ENCODE data around the gene PCBP2. TPM values are rescaled to one million over a fixed set of nuclear protein-coding genes. Genes with fewer than 3 reads are reported as not detected.

Gene PCBP2
- total RNA-seq, 2 donors from 2014 or later = 763 to 862 TPM

DNA sequence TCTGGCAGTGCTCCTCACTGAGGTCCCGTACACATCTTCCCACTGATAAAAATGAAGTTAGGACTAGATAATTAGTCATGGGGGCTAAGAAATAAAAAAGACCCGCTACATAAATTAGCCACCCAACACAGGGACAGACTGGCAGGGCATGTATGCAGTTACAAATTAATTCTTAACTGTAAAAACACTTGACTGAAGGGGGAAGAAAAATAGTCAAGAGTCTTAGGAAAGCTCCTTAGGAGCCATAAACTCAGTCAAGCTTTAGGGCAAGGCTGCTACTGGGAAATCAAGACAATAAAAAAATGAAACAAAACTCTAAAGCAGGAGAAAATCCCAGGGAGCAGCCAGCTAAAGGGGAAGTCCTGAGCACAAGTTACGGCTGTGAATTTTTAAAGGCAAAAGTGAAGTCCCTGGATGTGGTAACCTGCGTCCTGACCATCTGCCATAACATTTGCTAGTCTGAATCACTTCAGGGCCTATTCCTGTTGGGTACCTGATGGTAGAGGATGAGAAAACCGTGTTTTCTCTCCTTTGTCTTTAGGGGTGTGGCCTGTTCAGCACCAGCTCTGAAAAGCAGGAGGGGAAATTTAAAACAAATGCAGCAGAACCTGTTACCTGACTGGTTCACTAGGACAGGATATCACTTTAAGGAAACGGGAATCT lies 62.9 kb downstream of the PCBP2 start:
- Mint-ChIP-seq H3K9me3 (no peaks in the 10 kb centered on the region), H3K4me1 (no peaks in the 10 kb centered on the region), H3K27me3 (no peaks in the 10 kb centered on the region)

DNA sequence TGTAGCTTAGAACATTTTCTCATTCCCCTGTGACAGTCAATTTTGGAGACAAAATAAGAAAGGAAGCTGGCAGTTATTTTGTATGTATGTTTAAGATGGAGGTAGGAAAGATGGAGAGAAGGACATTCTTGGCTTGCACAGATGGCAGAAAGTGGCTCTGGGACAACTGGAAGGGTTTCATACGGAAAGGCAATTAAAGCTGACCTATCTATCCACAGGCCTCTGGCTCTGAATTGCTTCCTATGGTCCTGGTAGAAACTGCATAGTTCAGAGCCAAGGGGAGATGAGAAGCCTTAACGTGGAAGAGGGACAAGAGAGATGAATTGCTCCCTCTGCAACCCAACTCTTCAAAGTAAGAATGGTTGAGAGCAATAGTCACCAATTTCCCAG lies 63.4 kb downstream of the PCBP2 start:
- Mint-ChIP-seq H3K36me3 (ENCODE audit: low read depth) (peaks cover 81% of the 10 kb centered on the region), H3K4me3 (no peak overlapping the region), H3K27ac (peak overlapping the region; percentile 75), H3K27me3 (no peaks in the 10 kb centered on the region), H3K4me1 (no peaks in the 10 kb centered on the region), H3K9me3 (no peaks in the 10 kb centered on the region)
- ATAC-seq (replicated peaks) = no peak

More for the DNA sequence above, 62.9 kb downstream of the PCBP2 start:
- Mint-ChIP-seq H3K27ac (peak overlapping the region; percentile 75), H3K36me3 (ENCODE audit: low read depth) (peaks cover 76% of the 10 kb centered on the region), H3K4me3 (no peak overlapping the region)
- no peak for ATAC-seq (replicated peaks)

DNA sequence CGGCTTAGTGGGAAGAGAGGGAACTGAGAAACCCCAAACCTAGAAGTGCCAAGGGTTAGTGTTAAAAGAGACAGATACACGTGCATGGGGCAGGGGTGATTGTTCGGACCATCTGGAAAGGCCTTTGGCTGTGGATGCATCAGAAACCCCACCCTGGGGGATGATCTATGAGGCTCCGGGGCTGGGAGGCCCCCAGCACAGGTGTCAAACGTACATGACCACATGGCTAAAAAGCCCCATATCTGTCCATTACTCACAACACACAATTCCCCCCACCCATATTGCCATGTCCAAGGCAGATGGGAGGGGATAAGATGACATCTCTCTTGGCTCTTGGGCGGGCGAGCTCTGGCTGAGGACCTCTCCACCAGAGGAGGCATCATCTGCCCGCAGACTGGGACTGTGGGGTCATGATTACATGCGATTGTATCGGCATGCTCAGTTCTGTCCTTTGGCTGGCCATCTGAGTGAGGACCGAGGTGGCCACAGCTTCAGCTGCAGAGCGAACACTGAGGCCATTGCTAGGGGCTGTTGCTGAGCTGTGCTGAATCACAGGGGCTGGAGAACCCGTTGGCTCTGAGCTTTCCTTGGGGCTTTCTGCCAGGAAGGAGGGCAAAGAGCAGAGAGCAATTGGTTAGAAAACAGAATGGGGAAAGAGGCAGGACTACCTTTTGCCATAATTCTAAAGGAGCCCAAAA lies 65.0 kb downstream of the PCBP2 start:
- Mint-ChIP-seq H3K4me3 (no peak overlapping the region), H3K27ac (peak overlapping the region; percentile 75), H3K4me1 (no peaks in the 10 kb centered on the region), H3K36me3 (ENCODE audit: low read depth) (peaks cover 92% of the 10 kb centered on the region), H3K9me3 (no peaks in the 10 kb centered on the region), H3K27me3 (no peaks in the 10 kb centered on the region)
- ATAC-seq (replicated peaks) = no peak

DNA sequence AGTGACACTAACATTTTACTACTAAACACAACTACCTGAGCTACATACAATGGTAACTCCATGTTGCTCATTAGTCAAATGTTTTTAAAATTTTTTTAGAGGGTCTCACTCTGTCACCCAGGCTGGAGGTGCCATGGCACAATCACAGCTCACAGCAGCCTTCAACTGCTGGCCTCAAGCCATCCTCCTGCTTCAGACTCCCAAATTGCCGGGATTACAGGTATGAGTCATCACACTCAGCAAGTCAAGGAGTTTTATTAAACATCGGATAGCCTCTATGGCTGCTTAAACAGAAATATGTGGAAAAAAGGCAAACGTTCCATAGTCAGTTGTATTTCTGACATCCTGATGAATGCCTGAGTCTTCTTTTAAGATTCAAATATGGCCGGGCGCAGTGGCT lies 66.5 kb downstream of the PCBP2 start:
- Mint-ChIP-seq H3K4me3 (no peak overlapping the region), H3K36me3 (ENCODE audit: low read depth) (peaks cover 95% of the 10 kb centered on the region), H3K27ac (no peak overlapping the region), H3K27me3 (no peaks in the 10 kb centered on the region), H3K4me1 (no peaks in the 10 kb centered on the region), H3K9me3 (no peaks in the 10 kb centered on the region)
- no peak for ATAC-seq (replicated peaks)

DNA sequence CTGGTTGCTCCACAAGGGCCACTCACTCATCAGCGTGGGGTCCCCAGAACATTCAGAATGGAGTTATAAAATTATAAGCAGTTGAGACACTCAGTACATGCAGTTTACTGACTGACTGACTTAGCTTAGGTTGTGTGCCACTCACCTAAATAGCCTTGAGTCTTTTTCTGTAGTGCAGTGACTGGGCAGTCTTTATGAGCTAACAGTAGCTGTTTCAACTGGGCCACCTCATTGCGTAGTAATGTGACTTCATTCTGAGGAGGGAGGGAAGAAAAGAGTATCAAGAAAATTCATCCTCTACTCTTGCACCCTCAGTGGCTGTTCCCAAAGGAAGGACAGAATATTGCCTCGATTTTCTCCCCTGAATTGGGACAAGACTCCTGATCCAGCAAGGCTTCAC lies 71.2 kb downstream of the PCBP2 start:
- Mint-ChIP-seq H3K4me1 (no peaks in the 10 kb centered on the region), H3K4me3 (no peak overlapping the region), H3K27me3 (no peaks in the 10 kb centered on the region), H3K36me3 (ENCODE audit: low read depth) (peaks cover 90% of the 10 kb centered on the region), H3K27ac (no peak overlapping the region), H3K9me3 (no peaks in the 10 kb centered on the region)
- no peak for ATAC-seq (replicated peaks)

DNA sequence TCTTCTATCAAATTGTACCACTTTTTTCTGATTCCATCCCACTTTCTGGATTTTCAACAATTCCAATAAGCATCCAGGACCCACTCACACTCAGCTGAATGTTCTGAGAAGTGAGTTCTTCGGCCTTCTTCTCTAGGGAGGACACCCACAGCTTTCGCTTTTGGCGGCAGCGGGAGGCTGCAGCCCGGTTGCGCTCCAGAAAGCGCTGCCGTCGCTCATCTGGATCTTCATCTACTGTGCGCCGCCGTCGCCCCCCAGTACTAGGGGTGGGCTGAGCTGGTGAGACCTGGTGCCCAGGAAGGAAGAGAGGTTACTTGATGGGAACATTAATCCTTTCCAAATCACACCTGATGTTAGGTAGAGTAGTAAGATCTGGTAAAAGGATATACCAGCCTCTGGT lies 72.6 kb downstream of the PCBP2 start:
- Mint-ChIP-seq H3K36me3 (ENCODE audit: low read depth) (peaks cover 89% of the 10 kb centered on the region), H3K4me1 (no peaks in the 10 kb centered on the region), H3K27me3 (no peaks in the 10 kb centered on the region), H3K27ac (peak overlapping the region; percentile 31), H3K9me3 (no peaks in the 10 kb centered on the region), H3K4me3 (no peak overlapping the region)
- ATAC-seq (replicated peaks) = no peak

DNA sequence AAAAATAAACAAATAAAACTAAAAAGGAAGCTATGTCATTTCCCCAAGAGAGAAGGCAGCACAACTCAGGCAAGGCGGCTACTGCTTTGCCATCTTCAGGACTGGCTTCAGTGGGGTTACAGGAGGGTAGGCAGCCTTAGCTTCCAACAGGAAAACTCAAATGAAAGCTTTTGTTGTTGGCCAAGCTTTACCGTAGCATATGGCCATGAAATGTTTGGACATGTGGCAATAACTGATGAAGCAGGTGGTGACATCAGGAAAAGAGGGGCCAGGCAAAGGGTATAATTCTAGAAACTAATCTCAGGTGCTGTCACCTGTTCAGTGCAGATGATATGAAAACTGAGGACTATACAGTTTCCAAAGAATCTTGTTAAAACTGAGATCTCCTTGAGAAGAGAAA lies 78.2 kb downstream of the PCBP2 start:
- Mint-ChIP-seq H3K4me1 (no peaks in the 10 kb centered on the region), H3K9me3 (no peaks in the 10 kb centered on the region), H3K4me3 (no peak overlapping the region), H3K27me3 (no peaks in the 10 kb centered on the region), H3K36me3 (ENCODE audit: low read depth) (peaks cover 88% of the 10 kb centered on the region), H3K27ac (no peak overlapping the region)
- ATAC-seq (replicated peaks) = no peak

Other genes with a start within 250 kb of the PCBP2 start
- gene ITGB7, start 244.9 kb upstream of the PCBP2 start, total RNA-seq = 100 to 1,000 TPM; 183 to 187 TPM
- 10 to 100 TPM; 28.5 to 58.3 TPM for gene RARG, start 219.9 kb upstream of the PCBP2 start, total RNA-seq
- gene ESPL1, start 183.8 kb upstream of the PCBP2 start, total RNA-seq = 10 to 100 TPM; 80.1 to 92.1 TPM
- gene PFDN5, start 156.6 kb upstream of the PCBP2 start, total RNA-seq = 100 to 1,000 TPM; 250 to 347 TPM
- gene MYG1, start 152.4 kb upstream of the PCBP2 start, total RNA-seq = 10 to 100 TPM; 48.7 to 76.5 TPM
- gene AAAS, start 130.5 kb upstream of the PCBP2 start, total RNA-seq = 10 to 100 TPM; 42.3 to 44.8 TPM
- not detected for gene SP7, start 115.7 kb upstream of the PCBP2 start, total RNA-seq
- 10 to 100 TPM; 80.9 to 91.5 TPM for gene SP1, start 71.9 kb upstream of the PCBP2 start, total RNA-seq
- gene AMHR2, start 28.2 kb upstream of the PCBP2 start, total RNA-seq = not detected
- gene PRR13, start 10.4 kb upstream of the PCBP2 start, total RNA-seq = 100 to 1,000 TPM; 193 to 216 TPM
- gene MAP3K12, start 47.4 kb downstream of the PCBP2 start, total RNA-seq = 10 to 100 TPM; 18.2 to 20.4 TPM
- gene TARBP2, start 49.2 kb downstream of the PCBP2 start, total RNA-seq = 10 to 100 TPM; 21.7 to 44.0 TPM
- not detected for gene NPFF, start 55.4 kb downstream of the PCBP2 start, total RNA-seq
- 10 to 100 TPM; 28.1 to 31.5 TPM for gene ATF7, start 174.3 kb downstream of the PCBP2 start, total RNA-seq
- 100 to 1,000 TPM; 278 to 324 TPM for gene ATP5MC2, start 224.0 kb downstream of the PCBP2 start, total RNA-seq

All from activated T-helper 17 cell treated with anti-CD3 and anti-CD28 coated beads, Interleukin-2, amount 50 U/mL, for 72 hours (primary cell).